ENCODE measurements around the gene HCFC2.

HCFC2 gene

DNA sequence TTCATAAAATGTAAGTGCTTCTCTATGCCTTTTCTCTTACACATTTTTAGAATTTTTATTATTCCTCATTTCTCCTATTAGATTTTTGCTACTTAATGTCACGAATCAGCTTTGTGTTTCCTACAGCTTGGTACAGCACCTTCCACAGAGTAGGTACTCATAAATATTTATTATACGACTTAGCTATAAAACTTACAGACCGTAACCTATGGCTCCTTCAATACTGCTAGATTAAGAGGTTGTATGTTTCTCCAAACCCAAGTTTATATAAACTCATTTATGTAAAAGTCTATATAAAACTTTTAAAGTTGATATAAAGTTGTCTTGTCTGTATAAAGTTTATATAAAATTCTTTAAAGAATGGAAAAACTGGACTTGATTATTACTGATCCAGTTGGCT is 62.2 kb downstream of the HCFC2 start:
- DNase-seq: no peak

DNA sequence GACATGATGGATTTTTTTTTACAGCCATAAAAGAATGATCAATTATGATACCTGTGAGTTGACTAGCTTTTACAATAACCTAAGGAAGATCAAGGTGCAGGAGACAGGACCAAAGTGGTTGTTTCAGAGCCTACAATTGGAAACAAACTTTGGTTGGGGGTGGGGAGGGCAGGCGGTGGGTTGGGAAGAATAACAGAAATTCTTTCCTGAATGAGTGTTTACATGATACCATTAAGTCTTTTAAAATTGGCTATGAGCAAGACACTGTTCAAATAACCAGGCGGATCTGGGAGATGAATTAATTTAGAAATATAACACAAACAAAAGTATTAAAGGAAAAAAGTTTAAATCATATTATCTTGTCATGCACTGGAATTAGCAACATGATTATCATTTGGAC is 66.4 kb downstream of the HCFC2 start:
- DNase-seq: no peak

DNA sequence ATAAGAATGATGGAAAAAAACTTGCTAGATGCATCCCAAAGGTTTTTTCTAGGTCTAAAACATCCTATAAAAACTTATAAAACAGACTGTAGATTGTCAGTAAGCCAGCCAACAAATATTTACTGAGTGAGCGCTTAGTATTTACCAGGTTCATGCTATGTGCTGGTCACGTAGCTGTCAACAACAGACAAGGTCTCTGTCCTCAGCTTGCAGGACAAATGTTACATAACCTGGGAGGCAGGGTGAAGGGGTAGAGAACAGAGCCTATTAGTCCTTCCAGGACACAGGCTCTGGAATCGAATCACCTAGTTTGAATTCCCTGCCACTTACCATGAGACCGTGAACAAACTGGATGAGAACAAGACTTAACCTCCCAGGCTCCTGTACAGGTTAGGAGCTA is 67.3 kb downstream of the HCFC2 start:
- no peak for DNase-seq

DNA sequence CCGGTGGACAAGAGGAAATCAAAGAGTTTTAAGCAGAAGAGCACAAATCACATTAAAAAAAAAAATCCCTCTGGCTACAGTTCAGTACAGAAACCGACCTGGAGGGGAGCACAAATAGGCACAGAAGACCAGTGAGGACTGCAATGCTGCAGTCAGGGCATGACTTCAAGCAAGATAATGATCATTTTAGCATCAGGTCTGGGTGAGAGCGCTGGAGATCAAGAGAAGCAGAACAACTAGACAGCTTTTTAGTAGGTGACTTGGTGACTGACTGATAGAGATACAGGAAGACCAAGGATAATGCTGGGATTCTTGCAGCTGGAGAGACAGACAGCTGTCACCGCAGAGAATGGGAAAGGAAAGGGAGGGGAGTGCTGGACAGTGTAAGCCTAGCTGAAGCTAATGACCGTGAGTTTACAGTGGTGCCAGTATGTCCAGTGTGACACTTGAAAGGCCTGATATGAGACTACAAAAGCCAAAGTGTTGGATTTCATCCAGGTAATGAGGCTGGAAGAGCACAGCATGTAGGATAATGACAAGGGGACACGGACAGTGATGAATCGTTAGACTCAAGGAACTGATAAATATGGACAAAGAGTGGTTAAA is 68.1 kb downstream of the HCFC2 start:
- DNase-seq: no peak

DNA sequence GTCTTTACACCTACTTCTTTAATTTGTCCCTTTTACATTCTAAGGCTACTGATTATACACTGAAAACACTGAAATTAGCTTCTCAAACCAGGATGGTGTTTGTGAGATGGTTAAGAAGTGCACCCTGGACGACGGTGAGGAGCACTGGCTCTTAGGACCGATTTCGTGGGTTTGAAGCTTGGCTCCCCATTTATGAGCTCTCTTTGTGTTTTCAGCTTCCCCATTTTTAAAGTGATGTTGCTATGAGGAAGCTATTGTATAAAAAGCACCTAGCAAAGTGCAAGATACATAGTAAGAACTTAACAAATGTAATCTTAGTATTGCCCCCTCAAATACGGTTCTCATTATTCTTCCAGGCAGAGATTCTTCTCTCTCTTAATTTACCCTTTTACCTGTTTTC is 69.0 kb downstream of the HCFC2 start:
- no peak for DNase-seq

DNA sequence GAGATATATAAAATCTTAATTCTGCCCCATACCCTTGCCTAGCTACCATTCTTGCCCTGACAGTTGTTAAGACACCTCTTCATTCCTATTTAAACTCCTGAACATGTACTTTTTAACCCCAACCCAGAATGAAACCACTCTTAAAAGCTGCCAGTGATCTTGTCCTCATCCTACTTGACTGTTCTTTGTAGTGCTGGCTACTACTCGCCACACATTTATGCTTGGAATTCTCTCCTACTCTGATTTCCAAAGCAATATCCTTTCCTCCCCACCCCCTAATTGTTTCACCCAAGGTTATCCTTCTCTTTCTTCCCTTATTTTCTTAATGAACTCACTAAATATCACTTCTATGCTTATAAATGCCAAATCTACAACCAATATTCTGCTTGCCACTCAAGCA is 69.5 kb downstream of the HCFC2 start:
- DNase-seq: no peak

DNA sequence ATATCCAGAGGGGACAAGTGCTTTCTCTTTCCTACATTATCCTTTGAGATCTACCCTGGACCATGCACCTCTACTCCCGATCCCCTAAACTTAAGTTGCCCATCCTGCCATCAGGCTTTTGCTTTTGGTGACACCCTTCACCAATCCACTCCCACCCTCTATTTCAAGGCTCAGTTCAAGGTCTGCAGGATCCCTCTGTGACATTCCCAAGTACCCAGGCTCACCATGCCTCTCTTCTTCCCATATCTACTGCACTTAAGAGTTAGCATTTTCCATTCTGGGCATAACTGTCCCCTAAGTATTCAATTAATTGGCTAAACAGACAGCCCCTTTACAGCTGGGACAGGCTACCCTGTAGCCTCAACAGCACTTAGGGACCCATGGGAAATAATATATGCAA is 70.6 kb downstream of the HCFC2 start:
- no peak for DNase-seq

DNA sequence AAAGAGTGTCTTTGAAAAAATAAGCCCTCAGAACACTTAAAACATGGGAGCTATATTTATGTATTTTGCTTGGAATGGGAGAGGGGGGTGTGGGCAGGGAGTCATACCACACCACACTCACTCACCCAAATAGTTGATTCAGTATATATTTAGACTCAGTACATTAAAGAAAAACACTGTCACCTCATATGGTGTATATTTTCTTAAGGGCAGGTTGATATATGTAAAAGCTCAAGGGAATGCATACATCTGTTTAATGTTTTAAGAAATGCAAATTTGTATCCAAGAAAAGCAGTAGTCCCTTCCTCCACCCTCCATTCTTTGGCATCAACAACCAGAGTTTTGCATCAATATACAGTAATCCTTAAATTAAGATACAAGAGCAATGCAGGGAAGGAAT is 72.2 kb downstream of the HCFC2 start:
- no peak for DNase-seq

DNA sequence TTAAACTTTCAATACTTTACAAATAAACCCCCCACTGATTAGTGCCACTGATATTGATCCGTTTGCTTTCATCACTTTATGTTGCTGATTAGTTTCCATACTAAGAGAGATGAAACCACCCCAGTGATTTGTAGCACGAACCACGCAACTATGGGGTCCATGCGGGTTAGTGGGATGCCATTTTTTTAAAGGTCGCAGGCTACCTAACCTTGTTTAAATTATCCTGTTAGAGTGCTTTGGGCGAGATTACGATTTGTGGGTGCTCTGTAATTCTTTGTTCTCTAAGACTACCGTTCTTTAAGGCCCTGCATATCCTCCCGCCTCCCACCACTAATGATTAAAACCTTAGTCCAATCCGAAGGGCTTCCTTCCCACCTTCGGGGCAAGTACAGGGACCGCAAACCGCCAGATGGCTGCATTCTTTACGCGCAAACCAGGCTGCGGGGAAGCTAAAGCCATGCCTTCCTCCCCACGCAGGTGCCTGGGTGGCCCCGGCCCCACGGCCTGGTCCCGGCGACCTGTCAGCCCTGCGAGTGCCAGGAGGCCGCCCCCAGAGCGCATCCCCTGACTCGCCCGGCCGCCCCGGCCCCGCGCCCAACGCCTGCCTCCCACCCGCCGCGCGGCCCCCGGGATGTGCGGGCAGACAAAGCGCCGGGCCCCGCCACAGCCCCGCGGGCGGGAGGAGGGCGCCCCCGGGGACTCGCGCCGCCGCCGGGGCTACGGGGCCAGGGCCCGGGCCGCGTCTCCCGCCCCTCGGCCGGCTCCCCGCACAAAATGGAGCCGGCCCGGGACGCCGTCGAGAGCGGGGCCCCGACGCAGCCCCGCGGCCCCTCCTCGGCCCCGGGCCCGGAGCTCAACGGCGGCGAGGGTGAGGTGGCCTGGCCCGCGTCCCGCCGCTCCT is 72.9 kb downstream of the HCFC2 start:
- peak; percentile 37 for DNase-seq

DNA sequence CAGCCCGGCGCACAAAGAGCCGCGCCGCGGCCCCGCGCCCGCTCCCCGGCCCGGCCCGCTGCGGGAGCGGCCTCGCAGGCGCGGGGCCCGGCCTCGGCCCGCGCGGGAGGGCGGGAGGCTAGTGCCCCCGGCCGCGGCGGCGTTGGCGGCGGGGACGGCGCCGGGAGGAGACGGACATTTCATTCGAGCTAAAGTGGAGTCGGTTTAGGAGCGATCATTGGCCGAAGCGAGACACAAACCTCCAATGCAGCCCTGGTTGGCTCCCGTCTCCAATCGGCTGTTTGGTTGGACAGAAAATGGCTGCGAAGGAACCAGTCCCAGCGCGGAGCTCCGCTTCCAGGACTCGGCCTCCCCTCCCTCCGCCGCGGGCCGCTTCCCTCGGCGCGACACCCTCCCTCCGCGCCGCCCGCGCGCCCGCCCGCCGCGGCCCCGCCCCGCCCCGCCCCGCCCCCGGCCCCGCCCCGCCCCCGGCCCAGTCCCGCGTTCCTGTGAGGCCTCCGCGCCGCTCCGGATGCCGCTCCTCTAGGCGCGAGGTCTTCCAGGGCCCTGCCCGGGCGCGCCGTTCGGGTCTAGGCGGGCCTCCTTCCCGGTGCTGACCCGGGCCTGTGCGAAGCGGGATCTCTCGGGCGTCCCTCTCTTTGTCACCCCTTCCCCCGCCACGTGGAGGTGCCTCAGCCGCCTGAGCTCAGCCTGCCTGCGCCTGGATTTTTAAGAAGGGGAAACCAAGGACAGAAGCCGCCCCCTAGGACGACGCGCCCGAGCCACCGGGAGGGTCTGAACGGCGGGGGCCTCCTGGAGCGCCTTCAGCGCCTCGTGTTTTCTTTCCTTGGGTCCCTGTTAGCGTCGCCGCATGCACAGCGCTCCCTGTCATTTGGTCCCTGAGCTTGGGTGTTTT is 73.8 kb downstream of the HCFC2 start, which contains the start of gene NFYB:
NFYB (minus strand) TSS at position 309 of the 895 bp plus-strand sequence. CDS start 2,757 bp downstream, outside the sequence.
- DNase-seq: peak; percentile 94

DNA sequence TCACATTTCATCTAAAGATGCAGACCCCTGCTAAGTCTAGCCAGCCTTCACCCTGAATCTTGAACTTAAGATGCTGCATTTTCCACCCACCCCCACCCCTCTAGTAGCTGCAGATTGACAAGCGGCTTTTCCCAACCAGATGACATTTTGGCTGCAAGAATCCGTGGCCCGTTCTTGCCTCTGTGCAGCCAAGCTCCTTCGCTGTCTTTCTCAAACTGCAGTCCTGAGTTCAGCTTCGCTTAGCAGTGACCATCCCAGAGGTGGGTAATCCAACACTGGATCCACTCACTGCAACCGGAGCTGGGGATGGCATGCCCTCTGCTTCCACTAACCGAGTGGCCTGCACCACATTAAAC is 74.4 kb downstream of the HCFC2 start:
- DNase-seq: no peak

DNA sequence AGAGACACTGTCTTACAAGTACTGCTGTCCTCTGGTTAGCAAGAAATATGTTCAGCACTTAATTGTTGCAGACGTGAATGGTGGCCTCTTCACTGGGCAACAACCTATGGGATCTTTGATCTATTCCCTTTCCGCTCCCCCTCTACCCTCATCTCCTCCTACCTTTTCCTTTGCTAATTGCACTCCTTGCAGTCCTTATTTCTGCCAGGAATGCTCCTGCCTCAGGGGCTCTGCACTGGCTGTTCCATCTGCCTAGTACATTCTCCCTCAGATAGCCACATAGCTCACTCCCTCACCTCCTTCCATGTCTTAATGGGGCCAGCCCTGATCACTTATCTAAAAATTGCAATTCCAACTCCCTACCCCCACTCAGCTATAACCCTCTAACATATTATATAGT is 78.2 kb downstream of the HCFC2 start:
- no peak for DNase-seq

DNA sequence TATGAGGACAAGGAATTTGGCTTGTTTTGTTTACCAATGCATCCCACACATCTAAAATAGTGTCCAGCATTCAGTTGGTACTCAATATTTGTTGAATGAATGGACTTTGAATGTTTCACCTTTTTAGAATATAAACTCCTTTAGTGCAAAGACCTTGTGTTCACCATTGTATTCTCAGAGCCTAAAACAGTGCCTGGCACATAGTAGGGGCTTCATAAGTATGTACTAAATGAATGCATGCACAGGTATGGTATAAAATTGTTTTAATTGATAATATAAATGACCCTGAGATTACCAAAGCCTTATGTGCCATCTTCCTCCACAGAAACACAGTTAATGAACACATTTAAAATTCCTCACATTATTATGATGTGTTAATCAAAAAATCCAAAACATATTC is 78.7 kb downstream of the HCFC2 start:
- DNase-seq: no peak

DNA sequence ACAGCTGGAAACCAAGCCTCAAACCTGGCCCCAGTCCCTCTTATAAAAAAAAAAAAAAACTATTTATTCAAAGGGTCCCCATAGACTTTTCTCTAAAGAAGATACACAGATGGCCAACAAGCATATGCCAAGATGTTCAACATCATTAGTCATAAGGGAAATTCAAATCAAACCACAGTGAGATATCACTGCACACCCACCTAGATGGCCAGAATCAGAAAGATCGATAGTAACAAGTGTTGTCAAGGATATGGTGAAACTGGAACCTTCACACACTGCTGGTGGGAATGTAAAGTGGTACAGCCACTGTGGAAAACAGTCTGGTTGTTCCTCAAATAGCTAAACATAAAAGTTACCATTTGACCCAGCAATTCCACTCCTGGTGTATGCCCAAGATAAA is 79.6 kb downstream of the HCFC2 start:
- DNase-seq: no peak

DNA sequence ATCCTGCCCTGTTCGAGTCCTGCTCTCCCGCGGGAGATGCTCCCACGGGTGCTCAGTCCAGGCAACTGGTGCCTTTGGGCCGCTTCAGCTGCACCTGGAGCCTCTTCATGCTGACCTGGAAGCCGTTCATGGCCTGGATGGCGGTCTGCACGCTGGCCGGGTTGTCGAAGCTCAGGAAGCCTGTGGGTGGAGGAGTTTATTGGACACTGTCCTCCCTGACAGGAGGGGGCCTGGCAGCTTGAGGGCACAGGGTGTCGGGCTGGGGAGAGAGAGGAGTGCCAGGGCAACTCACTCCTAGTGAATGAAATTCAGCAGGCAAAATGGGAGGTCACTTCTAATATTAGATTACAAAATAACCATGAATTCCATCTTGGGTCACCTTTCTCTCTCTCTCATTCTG is 83.0 kb downstream of the HCFC2 start:
- DNase-seq: no peak

DNA sequence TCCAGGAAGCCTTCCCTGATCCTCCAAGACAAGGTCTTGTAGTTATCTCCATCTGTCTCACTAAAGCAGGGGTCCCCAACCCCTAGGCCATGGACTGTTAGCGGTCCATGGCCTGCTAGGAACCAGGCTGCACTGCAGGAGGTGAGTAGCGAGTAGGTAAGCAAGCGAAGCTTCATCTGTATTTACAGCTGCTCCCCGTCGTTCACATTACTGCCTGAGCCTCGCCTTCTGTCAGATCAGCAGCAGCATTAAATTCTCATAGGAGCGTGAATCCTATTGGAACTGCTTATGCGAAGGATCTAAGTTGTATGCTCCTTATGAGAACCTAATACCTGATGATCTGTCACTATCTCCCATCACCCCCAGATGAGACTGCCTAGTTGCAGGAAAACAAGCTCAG is 86.1 kb downstream of the HCFC2 start:
- DNase-seq: no peak

DNA sequence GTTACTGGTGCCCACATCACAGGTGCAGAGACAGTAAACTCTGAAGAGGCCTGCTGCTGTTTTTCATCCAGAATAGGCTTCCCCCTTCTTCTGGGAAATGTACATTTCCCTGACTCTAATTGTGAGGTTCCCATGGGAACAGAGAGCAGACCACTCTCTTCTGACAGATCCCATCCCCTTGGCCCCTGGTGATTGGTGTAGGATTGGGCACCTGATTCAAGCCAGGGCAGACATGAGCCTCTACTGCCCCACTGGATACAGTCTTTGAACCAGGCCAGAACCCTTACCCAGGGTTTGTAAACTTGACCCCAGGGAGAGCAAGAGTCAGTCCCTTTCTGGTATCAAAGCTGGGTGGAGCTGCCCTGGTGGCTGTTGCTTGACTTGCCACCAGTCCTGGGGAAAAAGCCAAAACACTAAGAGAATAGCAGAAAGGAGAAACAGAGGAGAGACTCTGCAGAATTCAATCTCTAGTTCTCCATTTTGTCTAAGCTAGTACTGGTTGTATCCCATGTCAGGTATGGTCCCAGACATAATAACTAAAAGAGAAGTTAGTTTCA is 88.4 kb downstream of the HCFC2 start:
- no peak for DNase-seq

DNA sequence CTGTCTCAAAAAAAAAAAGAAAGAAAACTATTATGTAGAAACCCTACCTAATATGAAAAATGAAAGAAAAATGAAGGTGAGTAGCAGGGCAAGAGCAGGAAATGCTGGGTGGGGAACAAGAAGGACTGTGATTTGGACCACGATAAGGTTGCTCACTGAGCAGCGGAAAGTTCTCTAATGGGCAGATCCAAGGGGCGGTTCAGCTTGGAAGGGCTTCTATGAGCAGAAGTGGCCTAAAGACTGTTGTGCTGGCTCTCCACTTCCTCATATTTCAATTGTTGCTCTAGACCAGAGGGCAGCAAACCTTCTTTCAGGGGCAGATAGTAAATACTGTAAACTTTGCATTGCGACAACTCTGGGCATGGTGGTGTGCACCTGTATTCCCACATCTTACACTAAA is 90.0 kb downstream of the HCFC2 start:
- DNase-seq: no peak

DNA sequence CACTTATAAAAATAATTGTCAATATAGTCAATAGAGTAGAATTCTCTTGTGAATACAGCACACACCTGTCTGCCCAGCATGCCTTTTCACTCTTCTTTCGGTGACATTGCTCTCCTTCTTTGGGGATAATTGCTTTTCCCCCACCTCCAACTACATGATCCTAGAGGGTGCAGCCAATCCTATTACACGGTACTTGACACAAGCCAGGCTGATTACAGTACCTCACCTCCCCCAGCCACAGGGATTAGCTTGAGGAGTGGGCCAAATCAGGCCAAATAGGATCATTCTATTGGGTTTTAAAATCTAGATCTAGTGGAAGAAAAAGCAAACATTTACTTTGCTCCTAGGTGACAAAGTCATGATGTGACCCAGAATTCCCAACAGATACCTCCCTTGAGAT is 90.5 kb downstream of the HCFC2 start:
- DNase-seq: no peak

Measured in stimulated activated CD4-positive, alpha-beta T cell treated with anti-CD3 and anti-CD28 coated beads, Interleukin-1b, Interleukin-23, amount 100 ng/mL, for 48 hours (primary cell).